ENCODE measurements around the gene CCDC124.
"Not testable (repeated sequence)": the region's sequence is repeated elsewhere in the genome, so short reads cannot be mapped to it uniquely, and the experiment has no call there.

The CCDC124 gene

DNA sequence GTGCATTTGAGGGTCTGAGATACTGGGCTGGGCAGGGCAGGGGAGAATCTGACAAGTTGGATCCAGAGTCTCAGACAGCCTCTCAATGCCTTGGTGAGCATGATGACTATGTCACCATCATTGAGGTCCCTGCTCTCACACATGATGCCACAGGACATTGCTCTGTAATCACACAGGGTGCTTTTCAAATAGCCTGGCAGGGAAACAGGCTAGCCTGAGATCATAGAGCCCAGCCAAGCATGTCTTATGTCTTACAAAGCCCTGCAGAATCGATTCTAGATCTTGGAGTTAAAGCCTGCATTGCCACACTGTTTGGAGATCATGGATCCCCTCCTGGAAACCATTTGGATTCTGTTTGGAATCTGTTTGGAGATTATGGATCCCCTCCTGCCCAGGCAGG, 39.4 kb downstream of the CCDC124 start:
- H2AFZ ChIP-seq (ENCODE audit: low read length, unreplicated experiment): no peak overlapping the region
- peaks cover 6% of the 10 kb centered on the region for H3K27me3 ChIP-seq (ENCODE audit: insufficient read depth, low read length)
- H3K79me2 ChIP-seq (ENCODE audit: control insufficient read depth, insufficient read depth, low read length, unreplicated experiment): no peaks in the 10 kb centered on the region
- no peaks in the 10 kb centered on the region for H3K4me1 ChIP-seq (ENCODE audit: control insufficient read depth, insufficient read depth, low read length, unreplicated experiment)
- H3K27ac ChIP-seq (ENCODE audit: low read depth, low read length): no peak overlapping the region
- no peak overlapping the region for H3K4me3 ChIP-seq (ENCODE audit: low read depth, low read length)
- no peaks in the 10 kb centered on the region for H3K36me3 ChIP-seq (ENCODE audit: insufficient read depth, low read length)

DNA sequence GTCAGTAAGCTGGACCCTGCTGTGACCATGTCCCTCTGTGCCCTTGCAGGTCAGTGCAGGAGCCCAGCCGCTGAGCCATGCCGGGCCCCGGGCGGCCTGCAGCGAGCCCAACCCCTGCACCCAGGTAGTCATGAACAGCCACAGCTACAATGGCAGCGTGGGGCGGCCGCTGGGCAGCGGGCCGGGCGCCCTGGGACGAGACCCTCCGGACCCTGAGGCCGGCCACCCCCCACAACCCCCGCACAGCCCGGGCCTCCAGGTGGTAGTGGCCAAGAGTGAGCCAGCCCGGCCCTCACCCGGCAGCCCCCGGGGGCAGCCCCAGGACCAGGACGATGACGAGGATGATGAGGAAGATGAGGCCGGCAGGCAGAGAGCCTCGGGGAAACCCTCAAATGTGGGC, 40.9 kb downstream of the CCDC124 start:
- Histone ChIP-seq H3K27me3 (ENCODE audit: insufficient read depth, low read length) (no peaks in the 10 kb centered on the region), H3K27ac (ENCODE audit: low read depth, low read length) (no peak overlapping the region), H3K36me3 (ENCODE audit: insufficient read depth, low read length) (no peaks in the 10 kb centered on the region), H2AFZ (ENCODE audit: low read length, unreplicated experiment) (no peak overlapping the region), H3K79me2 (ENCODE audit: control insufficient read depth, insufficient read depth, low read length, unreplicated experiment) (no peaks in the 10 kb centered on the region), H3K4me3 (ENCODE audit: low read depth, low read length) (no peak overlapping the region), H3K4me1 (ENCODE audit: control insufficient read depth, insufficient read depth, low read length, unreplicated experiment) (no peaks in the 10 kb centered on the region)

DNA sequence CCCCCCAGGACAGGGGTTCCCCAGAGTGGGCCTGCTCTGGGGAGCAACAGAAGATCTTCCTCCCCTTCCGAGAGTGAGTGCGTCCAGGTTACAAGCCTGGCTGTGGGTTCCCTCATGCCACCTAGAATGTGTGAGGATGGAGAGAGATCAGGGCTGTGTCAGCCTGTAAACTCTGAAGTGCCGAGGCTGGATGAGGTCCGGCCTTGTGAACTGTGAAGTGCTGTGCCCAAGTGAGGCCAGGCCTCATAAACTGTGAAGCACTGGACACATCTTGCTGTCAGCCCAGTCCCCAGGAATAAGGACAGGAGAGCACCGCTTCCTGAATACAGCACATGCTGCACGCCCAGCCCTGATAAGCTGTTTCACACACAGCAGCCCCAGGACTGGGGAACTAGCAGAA, 41.7 kb downstream of the CCDC124 start:
- Histone ChIP-seq H3K79me2 (ENCODE audit: control insufficient read depth, insufficient read depth, low read length, unreplicated experiment) (no peaks in the 10 kb centered on the region), H3K27ac (ENCODE audit: low read depth, low read length) (no peak overlapping the region), H3K4me3 (ENCODE audit: low read depth, low read length) (no peak overlapping the region), H3K27me3 (ENCODE audit: insufficient read depth, low read length) (no peaks in the 10 kb centered on the region), H2AFZ (ENCODE audit: low read length, unreplicated experiment) (no peak overlapping the region), H3K4me1 (ENCODE audit: control insufficient read depth, insufficient read depth, low read length, unreplicated experiment) (no peaks in the 10 kb centered on the region), H3K36me3 (ENCODE audit: insufficient read depth, low read length) (no peaks in the 10 kb centered on the region)

DNA sequence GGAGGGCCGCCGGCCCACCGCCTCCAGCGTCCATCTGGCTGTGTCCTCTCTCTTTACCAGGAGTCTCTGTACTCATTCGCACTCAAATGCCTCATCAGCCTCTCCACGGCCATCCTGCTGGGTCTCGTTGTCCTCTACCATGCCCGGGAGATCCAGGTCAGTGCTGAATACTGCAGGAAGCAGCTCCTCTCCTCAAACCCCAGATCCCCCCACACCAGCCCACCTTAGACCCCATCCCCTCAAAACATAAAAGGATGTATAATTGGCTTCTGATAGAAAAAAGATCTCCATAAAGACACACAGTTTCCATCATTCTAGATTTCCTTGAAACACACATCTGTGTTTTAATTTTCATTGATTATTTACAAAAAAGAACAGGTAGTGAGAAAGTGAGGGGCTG, 42.2 kb downstream of the CCDC124 start:
- Histone ChIP-seq H3K36me3 (ENCODE audit: insufficient read depth, low read length) (no peaks in the 10 kb centered on the region), H3K4me1 (ENCODE audit: control insufficient read depth, insufficient read depth, low read length, unreplicated experiment) (no peaks in the 10 kb centered on the region)

DNA sequence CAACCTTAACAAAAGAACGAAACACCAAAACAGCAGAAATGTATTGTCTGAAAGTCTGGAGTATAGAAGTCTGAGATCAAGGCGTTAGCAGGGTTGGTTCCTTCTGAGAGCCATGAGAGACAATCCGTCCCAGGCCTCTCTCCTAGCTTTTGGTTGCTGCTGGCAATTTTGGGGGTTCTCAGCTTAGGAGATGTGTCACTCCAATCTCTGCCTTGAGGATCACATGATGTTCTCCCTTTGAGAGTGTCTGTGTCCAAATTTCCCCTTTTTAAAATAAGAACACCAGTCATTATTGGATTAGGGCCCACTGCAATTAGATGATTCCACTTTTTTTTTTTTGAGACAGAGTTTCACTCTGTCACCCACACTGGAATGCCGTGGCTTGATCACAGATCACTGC, 44.2 kb downstream of the CCDC124 start:
- Histone ChIP-seq H3K4me3 (ENCODE audit: low read depth, low read length) (no peak overlapping the region), H3K79me2 (ENCODE audit: control insufficient read depth, insufficient read depth, low read length, unreplicated experiment) (no peaks in the 10 kb centered on the region)

More for the DNA sequence above, 42.2 kb downstream of the CCDC124 start:
- Histone ChIP-seq H3K4me3 (ENCODE audit: low read depth, low read length) (no peak overlapping the region), H3K27me3 (ENCODE audit: insufficient read depth, low read length) (no peaks in the 10 kb centered on the region), H3K27ac (ENCODE audit: low read depth, low read length) (no peak overlapping the region), H3K79me2 (ENCODE audit: control insufficient read depth, insufficient read depth, low read length, unreplicated experiment) (no peaks in the 10 kb centered on the region), H2AFZ (ENCODE audit: low read length, unreplicated experiment) (no peak overlapping the region)

DNA sequence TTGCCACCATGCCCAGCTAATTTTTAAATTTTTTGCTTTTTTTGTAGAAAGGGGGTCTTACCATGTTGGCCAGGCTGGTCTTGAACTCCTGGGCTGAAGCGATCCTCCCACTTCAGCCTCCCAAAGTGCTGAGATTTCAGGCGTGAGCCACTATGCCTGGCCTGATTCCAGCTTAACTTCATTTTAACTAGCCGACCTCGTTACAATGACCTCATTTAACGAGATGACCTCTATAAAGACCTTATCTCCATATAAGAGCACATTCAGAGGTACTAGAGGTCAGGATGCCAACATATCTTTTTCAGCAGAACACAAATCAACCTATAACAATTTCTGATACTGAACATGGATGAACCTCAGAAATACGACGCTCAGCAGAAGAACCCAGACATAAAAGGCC, 44.7 kb downstream of the CCDC124 start:
- H3K27me3 ChIP-seq (ENCODE audit: insufficient read depth, low read length): no peaks in the 10 kb centered on the region
- H3K4me3 ChIP-seq (ENCODE audit: low read depth, low read length): no peak overlapping the region
- H3K79me2 ChIP-seq (ENCODE audit: control insufficient read depth, insufficient read depth, low read length, unreplicated experiment): no peaks in the 10 kb centered on the region

More for the DNA sequence above, 44.2 kb downstream of the CCDC124 start:
- Histone ChIP-seq H3K4me1 (ENCODE audit: control insufficient read depth, insufficient read depth, low read length, unreplicated experiment) (no peaks in the 10 kb centered on the region), H3K27me3 (ENCODE audit: insufficient read depth, low read length) (no peaks in the 10 kb centered on the region), H2AFZ (ENCODE audit: low read length, unreplicated experiment) (no peak overlapping the region), H3K36me3 (ENCODE audit: insufficient read depth, low read length) (no peaks in the 10 kb centered on the region), H3K27ac (ENCODE audit: low read depth, low read length) (no peak overlapping the region)

DNA sequence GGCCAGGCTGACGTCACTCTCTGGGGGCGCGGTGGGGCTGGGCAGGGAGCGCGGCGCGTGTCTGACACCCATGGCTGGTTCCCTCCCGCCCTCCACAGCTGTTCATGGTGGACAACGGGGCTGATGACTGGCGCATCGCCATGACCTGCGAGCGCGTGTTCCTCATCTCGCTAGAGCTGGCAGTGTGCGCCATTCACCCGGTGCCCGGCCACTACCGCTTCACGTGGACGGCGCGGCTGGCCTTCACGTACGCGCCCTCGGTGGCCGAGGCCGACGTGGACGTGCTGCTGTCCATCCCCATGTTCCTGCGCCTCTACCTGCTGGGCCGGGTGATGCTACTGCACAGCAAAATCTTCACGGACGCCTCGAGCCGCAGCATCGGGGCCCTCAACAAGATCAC, 48.8 kb downstream of the CCDC124 start:
- no peak overlapping the region for H3K27ac ChIP-seq (ENCODE audit: low read depth, low read length)
- H3K27me3 ChIP-seq (ENCODE audit: insufficient read depth, low read length): no peaks in the 10 kb centered on the region
- H2AFZ ChIP-seq (ENCODE audit: low read length, unreplicated experiment): no peak overlapping the region
- H3K79me2 ChIP-seq (ENCODE audit: control insufficient read depth, insufficient read depth, low read length, unreplicated experiment): no peaks in the 10 kb centered on the region
- H3K4me1 ChIP-seq (ENCODE audit: control insufficient read depth, insufficient read depth, low read length, unreplicated experiment): no peaks in the 10 kb centered on the region
- H3K4me3 ChIP-seq (ENCODE audit: low read depth, low read length): no peak overlapping the region
- H3K36me3 ChIP-seq (ENCODE audit: insufficient read depth, low read length): no peaks in the 10 kb centered on the region

More for the DNA sequence above, 44.7 kb downstream of the CCDC124 start:
- Histone ChIP-seq H3K36me3 (ENCODE audit: insufficient read depth, low read length) (no peaks in the 10 kb centered on the region), H3K27ac (ENCODE audit: low read depth, low read length) (no peak overlapping the region), H3K4me1 (ENCODE audit: control insufficient read depth, insufficient read depth, low read length, unreplicated experiment) (no peaks in the 10 kb centered on the region), H2AFZ (ENCODE audit: low read length, unreplicated experiment) (no peak overlapping the region)

DNA sequence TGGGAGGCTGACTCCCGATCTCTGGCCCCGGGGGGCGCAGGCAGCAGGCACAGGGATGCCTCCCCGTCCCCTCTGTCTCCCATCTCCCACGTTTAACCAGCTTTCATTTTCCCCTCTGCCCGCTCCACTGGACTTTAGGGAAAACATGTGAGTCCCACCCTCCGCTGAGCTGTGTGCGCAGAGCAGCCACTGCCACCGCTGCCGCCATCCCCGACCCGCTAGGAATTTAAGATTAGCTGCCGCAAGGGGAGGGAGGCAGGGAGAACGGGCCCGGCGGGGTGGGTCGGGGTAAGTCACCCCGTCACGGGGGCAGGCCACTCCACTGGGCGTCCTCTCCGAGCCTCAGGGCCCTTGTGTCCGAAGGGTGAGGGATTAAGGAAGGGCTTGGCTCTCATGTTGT, 49.6 kb downstream of the CCDC124 start:
- Histone ChIP-seq H3K4me1 (ENCODE audit: control insufficient read depth, insufficient read depth, low read length, unreplicated experiment) (no peaks in the 10 kb centered on the region), H2AFZ (ENCODE audit: low read length, unreplicated experiment) (no peak overlapping the region), H3K4me3 (ENCODE audit: low read depth, low read length) (no peak overlapping the region), H3K27me3 (ENCODE audit: insufficient read depth, low read length) (no peaks in the 10 kb centered on the region), H3K36me3 (ENCODE audit: insufficient read depth, low read length) (no peaks in the 10 kb centered on the region), H3K79me2 (ENCODE audit: control insufficient read depth, insufficient read depth, low read length, unreplicated experiment) (no peaks in the 10 kb centered on the region), H3K27ac (ENCODE audit: low read depth, low read length) (no peak overlapping the region)

DNA sequence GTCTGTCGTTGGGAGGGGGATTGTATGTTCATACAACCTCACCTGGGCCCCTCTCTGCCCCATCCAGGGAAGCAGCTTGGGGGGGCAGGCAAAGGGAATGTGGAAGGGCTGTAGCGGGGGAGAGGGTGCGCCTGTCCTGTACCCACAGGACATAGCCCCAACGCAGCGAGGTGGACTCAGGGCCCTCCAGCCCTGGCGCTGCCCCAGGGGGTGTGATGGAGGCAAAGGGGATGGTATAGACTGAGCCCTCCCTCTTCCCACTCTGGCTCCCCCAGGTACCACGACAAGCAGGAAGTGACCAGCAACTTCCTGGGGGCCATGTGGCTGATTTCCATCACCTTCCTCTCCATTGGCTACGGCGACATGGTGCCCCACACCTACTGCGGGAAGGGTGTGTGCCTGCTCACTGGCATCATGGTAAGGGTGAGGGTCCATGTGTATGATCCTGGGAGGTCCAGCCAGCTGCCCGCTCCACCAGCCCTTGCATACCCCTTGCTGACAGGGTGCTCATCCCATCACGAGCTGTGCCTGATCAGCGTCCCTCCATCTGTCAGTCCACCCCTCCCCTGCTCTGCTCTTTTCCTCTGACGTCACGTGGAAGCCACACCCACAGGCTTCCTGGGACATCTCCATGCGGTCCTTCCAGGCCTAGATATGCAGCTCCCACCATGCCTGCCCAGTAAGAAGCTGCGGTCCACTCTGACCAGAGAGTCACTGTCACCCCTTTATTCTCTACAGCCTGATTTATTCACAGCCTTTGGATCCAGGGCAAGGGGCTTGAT, 52.4 kb downstream of the CCDC124 start:
- Histone ChIP-seq H3K4me3 (ENCODE audit: low read depth, low read length) (no peak overlapping the region), H3K27ac (ENCODE audit: low read depth, low read length) (no peak overlapping the region), H3K4me1 (ENCODE audit: control insufficient read depth, insufficient read depth, low read length, unreplicated experiment) (no peaks in the 10 kb centered on the region), H2AFZ (ENCODE audit: low read length, unreplicated experiment) (no peak overlapping the region), H3K79me2 (ENCODE audit: control insufficient read depth, insufficient read depth, low read length, unreplicated experiment) (no peaks in the 10 kb centered on the region), H3K36me3 (ENCODE audit: insufficient read depth, low read length) (no peaks in the 10 kb centered on the region), H3K27me3 (ENCODE audit: insufficient read depth, low read length) (no peaks in the 10 kb centered on the region)

DNA sequence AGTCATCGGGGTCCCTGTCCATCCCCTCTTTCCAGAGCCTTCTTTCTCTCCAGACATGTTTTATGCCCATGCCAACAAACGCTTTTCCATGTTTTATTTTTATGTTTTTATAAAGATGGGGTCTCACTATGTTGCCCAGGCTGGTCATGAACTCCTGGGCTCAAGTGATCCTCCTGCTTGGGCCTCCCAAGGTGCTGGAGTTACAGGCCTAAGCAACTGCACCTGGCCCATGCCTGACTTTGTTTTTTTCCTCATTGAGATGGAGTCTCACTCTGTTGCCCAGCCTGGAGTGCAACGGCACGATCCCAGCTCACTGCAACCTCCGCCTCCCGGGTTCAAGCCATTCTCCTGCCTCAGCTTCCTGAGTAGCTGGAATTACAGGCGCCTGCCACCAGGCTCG, 53.8 kb downstream of the CCDC124 start:
- H3K27me3 ChIP-seq (ENCODE audit: insufficient read depth, low read length); H3K27ac ChIP-seq (ENCODE audit: low read depth, low read length): not testable (repeated sequence)

DNA sequence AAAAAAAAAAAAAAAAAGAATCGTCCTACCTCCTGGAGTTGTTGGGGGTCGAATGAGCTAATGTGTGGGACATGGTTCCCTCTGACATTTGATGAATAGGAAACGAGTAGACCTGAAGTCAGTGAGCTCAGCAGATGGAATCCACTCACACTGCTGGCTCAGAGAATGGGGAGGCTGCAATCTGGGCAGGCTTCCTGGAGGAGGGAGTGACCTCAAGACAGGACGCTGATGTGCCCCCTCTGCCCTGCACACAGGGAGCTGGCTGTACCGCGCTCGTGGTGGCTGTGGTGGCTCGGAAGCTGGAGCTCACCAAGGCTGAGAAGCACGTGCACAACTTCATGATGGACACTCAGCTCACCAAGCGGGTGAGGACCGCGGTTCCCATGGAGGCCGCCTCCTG, 55.3 kb downstream of the CCDC124 start:
- Histone ChIP-seq H3K79me2 (ENCODE audit: control insufficient read depth, insufficient read depth, low read length, unreplicated experiment) (no peaks in the 10 kb centered on the region), H3K36me3 (ENCODE audit: insufficient read depth, low read length) (no peaks in the 10 kb centered on the region), H3K4me3 (ENCODE audit: low read depth, low read length) (no peak overlapping the region), H2AFZ (ENCODE audit: low read length, unreplicated experiment) (no peak overlapping the region), H3K27me3 (ENCODE audit: insufficient read depth, low read length) (no peaks in the 10 kb centered on the region), H3K27ac (ENCODE audit: low read depth, low read length) (no peak overlapping the region), H3K4me1 (ENCODE audit: control insufficient read depth, insufficient read depth, low read length, unreplicated experiment) (no peaks in the 10 kb centered on the region)

More for the DNA sequence above, 53.8 kb downstream of the CCDC124 start:
- H3K4me1 ChIP-seq (ENCODE audit: control insufficient read depth, insufficient read depth, low read length, unreplicated experiment); H3K4me3 ChIP-seq (ENCODE audit: low read depth, low read length); H3K79me2 ChIP-seq (ENCODE audit: control insufficient read depth, insufficient read depth, low read length, unreplicated experiment); H2AFZ ChIP-seq (ENCODE audit: low read length, unreplicated experiment); H3K36me3 ChIP-seq (ENCODE audit: insufficient read depth, low read length): not testable (repeated sequence)

Data from ACC112 (cell line).